NCI-H2081 (cell line): ENCODE results near the gene MPST.

ENCODE experiments used
- DNase-seq, 2 experiments: peaks; one replicate each; lab custom pipeline; 2025; lab: John Stamatoyannopoulos, UW

MPST gene

GRCh38 chr22:37000676-37001534 is 18.6 kb upstream of the MPST start:
- DNase-seq, result no peak

DNA sequence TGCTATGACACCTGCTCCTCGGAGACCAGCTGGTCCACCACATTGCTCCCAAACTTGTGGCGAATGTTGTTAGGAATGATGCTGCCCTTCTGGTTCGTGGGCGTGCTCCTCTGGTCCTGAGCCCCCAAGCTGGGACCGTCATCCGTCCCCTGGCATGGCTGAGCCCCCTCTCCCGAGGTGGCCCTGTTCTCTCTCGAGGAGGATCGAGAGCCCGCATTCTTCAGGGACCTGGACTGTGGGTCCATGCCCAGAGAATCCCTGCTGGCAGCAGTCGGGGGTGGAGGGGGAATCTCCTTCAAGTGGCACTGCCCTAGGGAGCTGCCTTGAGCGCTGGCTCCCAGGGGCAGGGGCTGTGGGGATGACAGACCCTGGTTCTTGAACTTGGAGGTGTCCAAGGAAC is 17.7 kb upstream of the MPST start:
- DNase-seq, result no peak

- DNase-seq, result no peak
Measured at GRCh38 chr22:37002633-37003032, 16.9 kb upstream of the MPST start.

- no peak for DNase-seq
Measured at GRCh38 chr22:37007651-37008050, 11.9 kb upstream of the MPST start.

DNA sequence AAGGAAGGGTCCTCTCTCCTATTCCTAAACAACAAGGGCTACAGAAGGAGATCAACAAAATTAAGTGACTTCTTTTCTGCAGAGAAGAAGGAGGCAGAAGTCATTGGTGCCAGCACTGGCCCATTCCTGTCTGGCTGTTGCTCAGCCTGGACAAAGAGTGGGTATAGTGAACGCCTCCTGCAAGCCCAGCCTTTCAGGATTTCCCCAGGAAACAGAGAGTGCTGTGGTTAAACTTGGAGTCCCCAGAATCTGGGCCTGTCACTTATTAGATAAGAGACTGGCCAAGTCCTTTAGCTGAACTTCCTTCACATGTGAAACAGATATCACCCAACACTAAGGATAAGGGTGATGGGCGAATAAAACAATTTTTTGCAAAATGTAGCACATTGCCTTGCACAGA is 11.2 kb upstream of the MPST start:
- DNase-seq, result no peak

DNA sequence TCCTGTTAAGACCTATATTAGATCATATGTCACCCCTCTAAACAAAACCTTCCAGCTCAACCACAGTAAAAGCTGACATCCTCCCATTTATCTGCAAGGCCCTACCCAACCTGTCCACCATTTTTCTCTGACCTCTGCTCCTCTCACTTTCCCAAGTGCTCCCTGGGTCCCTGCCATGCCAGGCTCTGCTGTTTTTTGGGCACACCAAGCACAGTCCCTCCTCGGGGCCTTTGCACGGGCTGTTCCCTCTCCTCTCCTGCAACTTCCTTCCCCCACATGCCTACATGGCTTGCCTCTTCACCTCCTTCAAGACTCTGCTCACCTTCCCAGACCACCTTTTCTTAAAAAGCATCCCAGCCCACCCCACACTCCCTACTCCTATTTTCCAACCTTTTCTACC is 10.1 kb upstream of the MPST start:
- no peak for DNase-seq

DNA sequence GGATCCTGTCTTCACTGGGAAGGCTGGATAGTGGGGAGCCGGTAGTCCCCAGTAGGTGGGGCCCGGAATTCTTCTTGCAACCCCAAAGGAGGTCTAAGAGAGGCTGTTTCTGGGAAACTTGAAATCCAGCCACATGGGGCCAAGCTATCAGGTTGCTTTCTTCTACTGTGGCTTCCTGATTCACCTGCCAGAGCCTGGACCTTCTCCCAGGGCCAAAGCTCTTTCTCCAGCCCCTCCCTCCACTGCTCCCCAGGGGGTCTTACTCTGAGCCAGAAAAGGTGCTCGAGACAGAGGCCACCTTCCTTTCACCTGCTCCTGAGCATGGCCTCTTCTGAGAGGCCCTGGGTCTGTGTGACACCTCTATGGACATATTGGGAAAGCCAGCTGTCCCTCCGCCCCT is 9.4 kb upstream of the MPST start:
- peak in 1 of 2 experiments; percentile 3 for DNase-seq

DNA sequence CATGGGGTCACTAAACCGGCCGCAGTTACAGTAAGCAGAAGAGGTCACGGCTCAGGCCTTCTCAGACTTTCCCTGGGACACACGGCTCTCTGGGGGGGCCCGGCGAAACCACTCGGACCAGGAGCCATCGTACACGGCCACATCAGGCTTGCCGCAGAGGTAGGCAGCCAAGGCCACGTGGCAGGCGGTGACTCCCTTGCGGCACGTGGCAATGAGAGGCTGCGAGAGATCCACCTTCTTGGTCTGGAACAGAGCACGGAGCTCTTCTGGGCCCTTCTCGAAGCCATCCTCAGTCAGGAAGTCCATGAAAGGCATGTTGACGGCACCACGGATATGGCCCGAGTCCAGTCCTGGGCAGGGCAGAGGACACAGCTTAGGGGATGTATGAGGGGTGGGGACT is 8.6 kb upstream of the MPST start:
- DNase-seq, result no peak

GRCh38 chr22:37011472-37011871 is 8.1 kb upstream of the MPST start:
- no peak for DNase-seq

GRCh38 chr22:37012262-37012904 is 7.2 kb upstream of the MPST start:
- no peak for DNase-seq

DNA sequence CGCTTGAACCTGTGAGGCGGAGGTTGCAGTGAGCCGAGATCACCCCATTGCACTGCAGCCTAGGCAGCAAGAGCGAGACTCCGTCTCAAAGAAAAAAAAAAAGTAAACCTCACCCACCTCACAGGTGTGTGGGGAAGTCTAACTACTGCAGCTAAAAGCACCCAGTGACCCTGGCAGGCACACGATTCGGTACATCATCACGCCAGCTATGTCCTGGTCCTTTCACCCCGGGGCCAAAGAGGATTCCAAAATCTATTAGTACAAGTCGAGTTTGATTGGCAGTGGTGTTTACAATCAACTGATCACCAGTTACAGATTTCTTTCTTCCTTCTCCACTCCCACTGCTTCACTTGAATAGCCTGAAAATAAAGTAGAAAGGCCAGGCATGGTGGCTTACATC is 6.6 kb upstream of the MPST start:
- no peak for DNase-seq

GRCh38 chr22:37014415-37014806 is 5.1 kb upstream of the MPST start:
- DNase-seq, result no peak

DNA sequence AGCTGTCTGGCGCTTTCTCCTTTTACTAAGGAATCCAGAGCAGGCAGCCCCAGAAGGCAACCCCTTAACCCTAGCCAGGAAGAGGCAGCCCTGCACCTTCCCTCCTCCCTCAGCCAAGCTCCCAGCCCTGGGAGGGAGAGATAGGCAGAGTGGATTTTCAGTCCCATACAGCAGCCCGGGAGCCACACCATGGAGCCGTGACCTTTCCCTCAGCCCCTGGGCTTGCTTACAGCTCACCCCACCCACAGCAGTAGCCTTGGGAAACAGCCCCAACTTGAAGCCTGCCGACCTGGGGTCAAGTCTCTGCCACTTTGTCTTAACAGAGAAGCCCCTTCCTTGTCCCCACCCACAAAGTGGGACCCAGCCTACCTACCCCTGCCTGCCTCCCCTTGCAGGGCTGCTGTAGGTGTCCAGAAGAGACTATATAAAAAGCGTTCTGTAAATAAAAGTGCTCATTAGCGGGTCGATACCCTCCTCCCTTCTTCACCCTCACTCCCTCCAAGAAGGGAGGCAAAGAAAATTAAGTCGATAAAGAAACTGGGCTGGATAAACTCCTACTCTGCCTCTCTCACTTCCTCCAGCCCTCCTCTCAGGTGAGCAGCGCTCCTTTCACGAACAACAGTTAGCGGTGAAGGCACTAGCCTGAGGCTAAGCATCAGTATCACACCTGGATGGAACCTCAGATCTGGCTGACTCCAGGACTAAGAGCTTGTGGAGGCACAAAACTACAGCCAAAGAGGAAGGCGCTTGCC is 4.5 kb upstream of the MPST start:
- no peak for DNase-seq

GRCh38 chr22:37015587-37015878 is 4.0 kb upstream of the MPST start:
- DNase-seq, result no peak

DNA sequence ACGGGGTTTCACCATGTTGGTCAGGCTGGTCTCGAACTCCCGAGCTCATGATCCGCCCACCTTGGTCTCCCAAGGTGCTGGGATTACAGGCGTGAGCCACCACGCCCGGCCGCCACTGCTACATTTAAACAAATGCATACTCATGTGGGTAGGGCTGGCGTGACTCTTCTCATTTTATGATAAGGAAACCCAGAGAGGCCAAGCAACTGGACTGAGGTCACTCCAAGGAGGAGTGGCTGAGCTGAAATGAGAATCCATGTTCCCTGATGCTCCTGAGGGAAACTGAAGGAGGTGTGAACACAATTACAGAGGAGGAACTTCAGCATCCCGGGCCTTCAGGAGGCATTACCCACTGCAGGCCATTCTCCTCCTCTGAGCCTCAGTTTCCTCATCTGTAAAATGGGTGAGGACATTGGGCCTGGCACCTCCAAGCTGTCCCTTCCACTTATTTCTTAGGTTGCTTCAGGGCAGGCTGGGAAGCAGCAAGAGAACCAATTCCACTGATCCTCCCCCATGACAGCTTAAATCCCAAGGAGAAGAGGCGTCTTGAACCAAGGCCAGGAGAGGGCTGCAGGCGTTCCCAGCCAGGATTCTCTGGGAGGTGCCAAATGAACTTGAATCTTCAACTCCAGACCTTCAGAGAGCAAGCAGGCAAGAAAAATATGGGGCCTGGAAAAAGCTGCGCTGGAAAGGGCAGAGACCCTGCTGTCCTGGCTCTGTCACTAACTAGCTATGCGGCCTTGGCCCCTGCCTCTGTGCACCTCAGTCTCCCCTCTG is 3.2 kb upstream of the MPST start:
- no peak for DNase-seq

DNA sequence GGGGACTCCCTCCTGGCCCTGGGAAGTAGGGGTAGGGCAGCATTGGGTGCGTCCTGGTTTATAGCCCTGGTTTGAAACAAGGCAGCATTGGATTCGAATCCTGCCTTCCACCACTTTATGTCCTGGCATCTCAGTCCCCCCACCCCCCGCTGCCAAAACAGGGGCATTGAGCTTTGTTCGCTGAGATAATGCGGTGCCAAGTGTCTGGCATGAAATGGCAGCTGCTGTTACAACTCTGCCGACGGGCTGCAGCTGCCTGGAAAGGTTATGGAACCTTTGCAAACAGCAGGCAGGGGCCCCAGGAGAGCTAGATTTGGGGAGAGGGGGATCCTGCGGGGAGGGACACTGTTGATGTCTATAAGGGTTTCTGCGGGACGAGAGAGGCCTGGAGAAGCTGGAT is 2.2 kb upstream of the MPST start:
- DNase-seq, result no peak

- no peak for DNase-seq
Measured at GRCh38 chr22:37018086-37018814, 1.3 kb upstream of the MPST start.

DNA sequence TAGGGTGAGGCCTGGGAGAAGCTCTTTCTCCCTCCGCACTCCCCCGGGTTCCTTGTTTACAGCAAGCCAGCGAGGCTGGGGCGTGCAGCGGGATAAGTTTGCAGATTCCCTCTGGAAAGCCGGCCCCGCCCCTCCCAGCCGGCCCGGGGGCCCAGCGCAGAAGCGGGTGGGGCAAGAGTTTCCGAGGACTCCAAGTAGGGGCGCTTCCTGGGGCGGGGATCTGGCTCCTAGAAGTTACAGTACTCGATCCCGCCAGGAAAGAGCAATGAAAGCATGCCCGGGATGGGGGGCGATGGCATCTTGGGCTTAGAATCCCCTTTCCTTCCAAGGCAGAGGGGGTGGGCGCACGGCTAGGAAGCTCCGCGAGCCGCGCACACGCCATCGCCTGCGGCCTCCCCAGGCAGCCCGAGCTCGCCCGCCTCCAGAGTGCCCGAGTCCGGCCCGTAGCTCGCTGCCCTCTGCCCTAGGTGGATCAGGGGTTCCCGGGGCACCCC is 680 bp upstream of the MPST start:
- peak in 1 of 2 experiments; percentile 5 for DNase-seq

DNA sequence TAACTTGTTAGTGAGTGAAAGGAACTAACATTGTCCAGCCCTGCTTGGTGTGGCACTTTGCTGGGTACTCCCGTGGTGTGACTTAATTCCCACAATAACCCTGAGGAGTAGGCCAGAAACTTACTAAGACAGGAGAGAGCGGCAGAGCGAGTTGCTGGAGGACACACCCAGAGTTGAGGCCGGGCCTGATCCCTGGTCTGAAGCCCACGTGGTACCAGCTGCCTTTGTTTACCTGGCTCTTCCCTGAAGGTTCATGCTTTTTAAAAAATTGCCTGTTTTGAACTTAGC is 594 bp downstream of the MPST start:
- no peak for DNase-seq

DNA sequence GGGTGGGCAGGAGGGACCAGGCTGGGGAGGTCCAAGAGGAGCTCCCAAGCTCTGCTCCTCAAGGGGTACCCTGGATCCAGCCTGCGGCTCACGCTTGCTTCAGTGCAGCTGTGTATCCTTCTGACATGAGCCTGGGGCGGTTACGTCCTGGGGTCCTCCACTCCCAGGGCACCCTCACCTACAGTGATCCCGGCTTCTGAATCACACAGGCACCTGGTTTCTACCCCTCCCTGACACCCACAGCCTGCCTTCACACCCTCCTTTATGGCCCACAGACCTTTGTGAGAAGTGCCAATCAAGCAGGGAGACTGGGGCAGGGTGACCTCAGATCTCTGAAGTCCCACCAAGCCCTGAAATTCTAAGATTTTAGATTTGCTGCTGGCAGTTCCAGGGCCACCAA is 1.5 kb downstream of the MPST start:
- no peak for DNase-seq

DNA sequence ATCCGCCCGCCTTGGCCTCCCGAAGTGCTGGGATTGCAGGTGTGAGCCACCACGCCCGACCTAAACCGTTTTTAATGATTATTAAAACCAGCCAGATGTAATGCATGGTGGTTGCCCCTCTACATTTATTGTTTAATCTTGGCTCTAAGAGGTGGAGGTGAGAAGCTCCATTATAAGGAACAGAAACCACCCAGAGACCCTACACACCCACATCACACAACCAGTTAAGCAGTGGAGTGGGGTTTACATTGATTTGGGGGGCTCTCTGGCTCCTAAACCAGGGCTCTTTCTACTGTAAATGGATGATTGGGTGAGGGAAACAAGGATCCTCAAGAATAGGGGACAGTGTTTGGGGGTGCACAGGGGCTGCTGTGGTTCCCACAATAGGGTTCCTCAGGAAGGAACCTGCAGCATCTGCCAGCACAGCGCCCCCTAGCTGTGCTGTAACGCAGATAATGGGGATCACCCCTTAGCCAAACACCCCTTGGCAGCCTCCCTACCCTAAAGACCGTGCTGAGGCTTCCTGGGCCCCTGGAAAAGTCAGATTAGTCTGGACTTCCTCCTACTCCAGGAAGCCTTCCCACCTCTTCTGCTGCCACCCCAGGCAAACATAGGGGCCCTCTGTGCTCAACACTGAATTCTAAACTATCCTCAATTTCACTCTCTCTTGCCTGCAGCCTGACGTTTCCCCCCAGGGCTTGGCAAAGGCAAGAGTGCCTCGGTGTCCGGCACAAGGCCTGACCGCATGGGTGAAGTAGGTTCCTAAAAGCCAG is 2.4 kb downstream of the MPST start:
- DNase-seq, result no peak
